ENCODE data around the gene WRAP53.

Gene WRAP53

GRCh38 chr17:7677388-7678067 is 10.7 kb upstream of the WRAP53 start:
- Histone ChIP-seq H3K27ac (ENCODE audit: low read length) (no peak overlapping the region), H3K27me3 (ENCODE audit: control insufficient read depth, insufficient read depth, low read length) (no peaks in the 10 kb centered on the region), H3K4me1 (ENCODE audit: control insufficient read depth, insufficient read depth, low read length) (peaks cover 7% of the 10 kb centered on the region), H3K36me3 (ENCODE audit: control insufficient read depth, insufficient read depth, low read length) (peaks cover 20% of the 10 kb centered on the region), H3K9me3 (ENCODE audit: control insufficient read depth, insufficient read depth, low read length) (no peaks in the 10 kb centered on the region), H3K4me3 (ENCODE audit: low read length) (no peak overlapping the region)
- peak; percentile 35 for DNase-seq (ENCODE audit: low read depth, low spot score)
- WGBS (ENCODE audit: insufficient coverage, insufficient read length), result no CpG with 5 or more reads among the region's 10 CpGs

GRCh38 chr17:7684851-7685532 is 3.3 kb upstream of the WRAP53 start:
- no CpG with 5 or more reads among the region's 15 CpGs for WGBS (ENCODE audit: insufficient coverage, insufficient read length)
- DNase-seq (ENCODE audit: low read depth, low spot score), result no peak
- Histone ChIP-seq H3K9me3 (ENCODE audit: control insufficient read depth, insufficient read depth, low read length) (no peaks in the 10 kb centered on the region), H3K27ac (ENCODE audit: low read length) (no peak overlapping the region), H3K4me3 (ENCODE audit: low read length) (no peak overlapping the region; the same call in 1 of the 2 replicates), H3K36me3 (ENCODE audit: control insufficient read depth, insufficient read depth, low read length) (no peaks in the 10 kb centered on the region), H3K27me3 (ENCODE audit: control insufficient read depth, insufficient read depth, low read length) (no peaks in the 10 kb centered on the region), H3K4me1 (ENCODE audit: control insufficient read depth, insufficient read depth, low read length) (no peaks in the 10 kb centered on the region)

- peak overlapping the region; percentile 82; the same call in 1 of the 2 replicates for H3K4me3 ChIP-seq (ENCODE audit: low read length)
- H3K4me1 ChIP-seq (ENCODE audit: control insufficient read depth, insufficient read depth, low read length), result no peaks in the 10 kb centered on the region
- no peaks in the 10 kb centered on the region for H3K9me3 ChIP-seq (ENCODE audit: control insufficient read depth, insufficient read depth, low read length)
- no peaks in the 10 kb centered on the region for H3K36me3 ChIP-seq (ENCODE audit: control insufficient read depth, insufficient read depth, low read length)
- H3K27ac ChIP-seq (ENCODE audit: low read length), result no peak overlapping the region
- no CpG with 5 or more reads among the region's 44 CpGs for WGBS (ENCODE audit: insufficient coverage, insufficient read length)
- no peaks in the 10 kb centered on the region for H3K27me3 ChIP-seq (ENCODE audit: control insufficient read depth, insufficient read depth, low read length)
- DNase-seq (ENCODE audit: low read depth, low spot score), result peak; percentile 68
Measured at GRCh38 chr17:7685533-7686221, 2.6 kb upstream of the WRAP53 start.

GRCh38 chr17:7686222-7687071 is 1.8 kb upstream of the WRAP53 start:
- Histone ChIP-seq H3K4me3 (ENCODE audit: low read length) (peak overlapping the region; percentile 82), H3K27me3 (ENCODE audit: control insufficient read depth, insufficient read depth, low read length) (no peaks in the 10 kb centered on the region), H3K27ac (ENCODE audit: low read length) (no peak overlapping the region), H3K9me3 (ENCODE audit: control insufficient read depth, insufficient read depth, low read length) (no peaks in the 10 kb centered on the region), H3K4me1 (ENCODE audit: control insufficient read depth, insufficient read depth, low read length) (no peaks in the 10 kb centered on the region), H3K36me3 (ENCODE audit: control insufficient read depth, insufficient read depth, low read length) (no peaks in the 10 kb centered on the region)
- DNase-seq (ENCODE audit: low read depth, low spot score), result no peak
- no CpG with 5 or more reads among the region's 30 CpGs for WGBS (ENCODE audit: insufficient coverage, insufficient read length)

- H3K4me3 ChIP-seq (ENCODE audit: low read length), result peak within 1 kb of the TSS; percentile 82
- WGBS (ENCODE audit: insufficient coverage, insufficient read length), result 100% methylated on average over 1 of the region's 30 CpGs
- H3K4me1 ChIP-seq (ENCODE audit: control insufficient read depth, insufficient read depth, low read length), result no peaks in the 10 kb centered on the region
- H3K27me3 ChIP-seq (ENCODE audit: control insufficient read depth, insufficient read depth, low read length), result no peaks in the 10 kb centered on the region
- no peak within 1 kb of the TSS for H3K27ac ChIP-seq (ENCODE audit: low read length)
- no peaks in the 10 kb centered on the region for H3K36me3 ChIP-seq (ENCODE audit: control insufficient read depth, insufficient read depth, low read length)
- peak; percentile 93 for DNase-seq (ENCODE audit: low read depth, low spot score)
- H3K9me3 ChIP-seq (ENCODE audit: control insufficient read depth, insufficient read depth, low read length), result no peaks in the 10 kb centered on the region
Measured at GRCh38 chr17:7687072-7687907, 987 bp upstream of the WRAP53 start, which contains the start of gene TP53. TSS of gene TP53 (minus strand) at chr17:7687490. CDS start at chr17:7676594, 10,896 bp downstream.

- no peaks in the 10 kb centered on the region for H3K4me1 ChIP-seq (ENCODE audit: control insufficient read depth, insufficient read depth, low read length)
- peak overlapping the region; percentile 59 for H3K4me3 ChIP-seq (ENCODE audit: low read length)
- no peaks in the 10 kb centered on the region for H3K36me3 ChIP-seq (ENCODE audit: control insufficient read depth, insufficient read depth, low read length)
- DNase-seq (ENCODE audit: low read depth, low spot score), result no peak
- H3K27ac ChIP-seq (ENCODE audit: low read length), result no peak overlapping the region
- H3K27me3 ChIP-seq (ENCODE audit: control insufficient read depth, insufficient read depth, low read length), result no peaks in the 10 kb centered on the region
- WGBS (ENCODE audit: insufficient coverage, insufficient read length), result no CpG with 5 or more reads among the region's 13 CpGs
- H3K9me3 ChIP-seq (ENCODE audit: control insufficient read depth, insufficient read depth, low read length), result no peaks in the 10 kb centered on the region
Measured at GRCh38 chr17:7688808-7689316, 585 bp downstream of the WRAP53 start.

GRCh38 chr17:7695586-7695985 is 7.3 kb downstream of the WRAP53 start:
- no peak overlapping the region for H3K27ac ChIP-seq (ENCODE audit: low read length)
- H3K9me3 ChIP-seq (ENCODE audit: control insufficient read depth, insufficient read depth, low read length), result no peaks in the 10 kb centered on the region
- no peaks in the 10 kb centered on the region for H3K27me3 ChIP-seq (ENCODE audit: control insufficient read depth, insufficient read depth, low read length)
- H3K4me3 ChIP-seq (ENCODE audit: low read length), result no peak overlapping the region
- no peaks in the 10 kb centered on the region for H3K36me3 ChIP-seq (ENCODE audit: control insufficient read depth, insufficient read depth, low read length)
- DNase-seq (ENCODE audit: low read depth, low spot score), result no peak
- H3K4me1 ChIP-seq (ENCODE audit: control insufficient read depth, insufficient read depth, low read length), result no peaks in the 10 kb centered on the region
- no CpG with 5 or more reads among the region's 10 CpGs for WGBS (ENCODE audit: insufficient coverage, insufficient read length)

GRCh38 chr17:7697828-7698588 is 9.7 kb downstream of the WRAP53 start:
- Histone ChIP-seq H3K27ac (ENCODE audit: low read length) (no peak overlapping the region), H3K27me3 (ENCODE audit: control insufficient read depth, insufficient read depth, low read length) (no peaks in the 10 kb centered on the region), H3K4me3 (ENCODE audit: low read length) (no peak overlapping the region), H3K36me3 (ENCODE audit: control insufficient read depth, insufficient read depth, low read length) (no peaks in the 10 kb centered on the region; the same call in 1 of the 2 replicates), H3K4me1 (ENCODE audit: control insufficient read depth, insufficient read depth, low read length) (peaks cover under 1% of the 10 kb centered on the region; the same call in 1 of the 2 replicates), H3K9me3 (ENCODE audit: control insufficient read depth, insufficient read depth, low read length) (no peaks in the 10 kb centered on the region)
- WGBS (ENCODE audit: insufficient coverage, insufficient read length), result no CpG with 5 or more reads among the region's 4 CpGs
- no peak for DNase-seq (ENCODE audit: low read depth, low spot score)

- WGBS (ENCODE audit: insufficient coverage, insufficient read length), result no CpG with 5 or more reads among the region's 7 CpGs
- Histone ChIP-seq H3K9me3 (ENCODE audit: control insufficient read depth, insufficient read depth, low read length) (no peaks in the 10 kb centered on the region), H3K27ac (ENCODE audit: low read length) (no peak overlapping the region), H3K27me3 (ENCODE audit: control insufficient read depth, insufficient read depth, low read length) (no peaks in the 10 kb centered on the region), H3K4me1 (ENCODE audit: control insufficient read depth, insufficient read depth, low read length) (peaks cover 6% of the 10 kb centered on the region), H3K4me3 (ENCODE audit: low read length) (no peak overlapping the region), H3K36me3 (ENCODE audit: control insufficient read depth, insufficient read depth, low read length) (no peaks in the 10 kb centered on the region; the same call in 1 of the 2 replicates)
- DNase-seq (ENCODE audit: low read depth, low spot score), result no peak
Measured at GRCh38 chr17:7700510-7700909, 12.2 kb downstream of the WRAP53 start.

Data from iPS DF 6.9 (cell line).